Measurements from ENCODE around the gene UEVLD. TPM values are rescaled to one million over a fixed set of nuclear protein-coding genes. Genes with fewer than 3 reads are reported as not detected.
A peak's percentile ranks its signal among the peaks of the same experiment; 100 is the strongest.

UEVLD gene
- total and polyA plus RNA-seq, 2 donors, result 8.5 to 10.1 TPM

GRCh38 chr11:18526521-18527296 lies 61.8 kb downstream of the UEVLD start, which contains the start of gene TSG101:
TSG101 (minus strand) TSS chr11:18526942; CDS start chr11:18526816, 126 bp downstream.
- peak; percentile 79 to 96 (median 91) for DNase-seq (ENCODE audit: low read depth in 6 of 9, low spot score in 9 of 9)
- no peaks in the 10 kb centered on the region for H3K27me3 ChIP-seq (ENCODE audit: control insufficient read depth in 2 of 2, insufficient read depth in 1 of 2, low read length in 1 of 2)
- H3K4me3 ChIP-seq (ENCODE audit: low read length in 2 of 2), result peak within 1 kb of the TSS; percentile 59 to 67
- H3K36me3 ChIP-seq (ENCODE audit: control insufficient read depth in 2 of 2, insufficient read depth in 2 of 2, low read length in 1 of 2), result peaks cover 3 to 6% of the 10 kb centered on the region in 2 donors
- peaks cover 6 to 7% of the 10 kb centered on the region in 2 donors for H3K4me1 ChIP-seq (ENCODE audit: control insufficient read depth in 2 of 2, insufficient read depth in 2 of 2, low read length in 2 of 2)
- under 1% methylated on average over 57 of the region's 57 CpGs for WGBS
- peak within 1 kb of the TSS; percentile 95 to 98 for H3K27ac ChIP-seq (ENCODE audit: low read depth in 1 of 2, low read length in 1 of 2)
- H3K9me3 ChIP-seq (ENCODE audit: control insufficient read depth in 2 of 2, insufficient read depth in 1 of 2, low read length in 1 of 2), result peaks cover 0 to 2% of the 10 kb centered on the region in 2 donors

GRCh38 chr11:18526130-18526520 lies 62.4 kb downstream of the UEVLD start:
- H3K36me3 ChIP-seq (ENCODE audit: control insufficient read depth in 2 of 2, insufficient read depth in 2 of 2, low read length in 1 of 2), result peaks cover 3 to 6% of the 10 kb centered on the region in 2 donors
- WGBS, result under 1% methylated on average over 8 of the region's 8 CpGs
- peaks cover 6 to 7% of the 10 kb centered on the region in 2 donors for H3K4me1 ChIP-seq (ENCODE audit: control insufficient read depth in 2 of 2, insufficient read depth in 2 of 2, low read length in 2 of 2)
- H3K27ac ChIP-seq (ENCODE audit: low read depth in 1 of 2, low read length in 1 of 2), result peak overlapping the region; percentile 95 to 98
- H3K27me3 ChIP-seq (ENCODE audit: control insufficient read depth in 2 of 2, insufficient read depth in 1 of 2, low read length in 1 of 2), result no peaks in the 10 kb centered on the region
- peak in 2 of 9 donors; percentile 6 to 33 for DNase-seq (ENCODE audit: low read depth in 6 of 9, low spot score in 9 of 9)
- H3K9me3 ChIP-seq (ENCODE audit: control insufficient read depth in 2 of 2, insufficient read depth in 1 of 2, low read length in 1 of 2), result peaks cover 0 to 2% of the 10 kb centered on the region in 2 donors
- H3K4me3 ChIP-seq (ENCODE audit: low read length in 2 of 2), result peak overlapping the region; percentile 59 to 67

GRCh38 chr11:18524248-18524647 lies 64.3 kb downstream of the UEVLD start:
- no peaks in the 10 kb centered on the region for H3K27me3 ChIP-seq (ENCODE audit: control insufficient read depth in 2 of 2, insufficient read depth in 1 of 2, low read length in 1 of 2)
- peaks cover 6 to 7% of the 10 kb centered on the region in 2 donors for H3K4me1 ChIP-seq (ENCODE audit: control insufficient read depth in 2 of 2, insufficient read depth in 2 of 2, low read length in 2 of 2)
- 99% methylated on average over 1 of the region's 1 CpG for WGBS
- H3K27ac ChIP-seq (ENCODE audit: low read depth in 1 of 2, low read length in 1 of 2), result no peak overlapping the region
- H3K36me3 ChIP-seq (ENCODE audit: control insufficient read depth in 2 of 2, insufficient read depth in 2 of 2, low read length in 1 of 2), result peaks cover 3 to 6% of the 10 kb centered on the region in 2 donors
- DNase-seq (ENCODE audit: low read depth in 6 of 9, low spot score in 9 of 9), result no peak
- H3K4me3 ChIP-seq (ENCODE audit: low read length in 2 of 2), result no peak overlapping the region
- peaks cover 0 to 2% of the 10 kb centered on the region in 2 donors for H3K9me3 ChIP-seq (ENCODE audit: control insufficient read depth in 2 of 2, insufficient read depth in 1 of 2, low read length in 1 of 2)

- Histone ChIP-seq H3K4me3 (ENCODE audit: low read length in 2 of 2) (no peak overlapping the region), H3K27me3 (ENCODE audit: control insufficient read depth in 2 of 2, insufficient read depth in 1 of 2, low read length in 1 of 2) (no peaks in the 10 kb centered on the region), H3K4me1 (ENCODE audit: control insufficient read depth in 2 of 2, insufficient read depth in 2 of 2, low read length in 2 of 2) (peaks cover 6 to 7% of the 10 kb centered on the region in 2 donors), H3K9me3 (ENCODE audit: control insufficient read depth in 2 of 2, insufficient read depth in 1 of 2, low read length in 1 of 2) (peaks cover 0 to 2% of the 10 kb centered on the region in 2 donors), H3K27ac (ENCODE audit: low read depth in 1 of 2, low read length in 1 of 2) (no peak overlapping the region), H3K36me3 (ENCODE audit: control insufficient read depth in 2 of 2, insufficient read depth in 2 of 2, low read length in 1 of 2) (peaks cover 6 to 8% of the 10 kb centered on the region in 2 donors)
- 97% methylated on average over 3 of the region's 3 CpGs for WGBS
- no peak for DNase-seq (ENCODE audit: low read depth in 6 of 9, low spot score in 9 of 9)
Measured at GRCh38 chr11:18523084-18523483, 65.5 kb downstream of the UEVLD start.

GRCh38 chr11:18522388-18522787 lies 66.1 kb downstream of the UEVLD start:
- H3K36me3 ChIP-seq (ENCODE audit: control insufficient read depth in 2 of 2, insufficient read depth in 2 of 2, low read length in 1 of 2), result peaks cover 6 to 10% of the 10 kb centered on the region in 2 donors

GRCh38 chr11:18521122-18521521 lies 67.4 kb downstream of the UEVLD start:
- H3K9me3 ChIP-seq (ENCODE audit: control insufficient read depth in 2 of 2, insufficient read depth in 1 of 2, low read length in 1 of 2), result no peaks in the 10 kb centered on the region
- no peak for DNase-seq (ENCODE audit: low read depth in 6 of 9, low spot score in 9 of 9)
- no peaks in the 10 kb centered on the region for H3K4me1 ChIP-seq (ENCODE audit: control insufficient read depth in 2 of 2, insufficient read depth in 2 of 2, low read length in 2 of 2)
- H3K36me3 ChIP-seq (ENCODE audit: control insufficient read depth in 2 of 2, insufficient read depth in 2 of 2, low read length in 1 of 2), result peaks cover 6 to 11% of the 10 kb centered on the region in 2 donors
- no peak overlapping the region for H3K27ac ChIP-seq (ENCODE audit: low read depth in 1 of 2, low read length in 1 of 2)
- H3K27me3 ChIP-seq (ENCODE audit: control insufficient read depth in 2 of 2, insufficient read depth in 1 of 2, low read length in 1 of 2), result no peaks in the 10 kb centered on the region
- H3K4me3 ChIP-seq (ENCODE audit: low read length in 2 of 2), result no peak overlapping the region
- 100% methylated on average over 3 of the region's 3 CpGs for WGBS

More at GRCh38 chr11:18522388-18522787, 66.1 kb downstream of the UEVLD start:
- H3K9me3 ChIP-seq (ENCODE audit: control insufficient read depth in 2 of 2, insufficient read depth in 1 of 2, low read length in 1 of 2), result peaks cover 0 to 2% of the 10 kb centered on the region in 2 donors
- no peak overlapping the region for H3K27ac ChIP-seq (ENCODE audit: low read depth in 1 of 2, low read length in 1 of 2)
- H3K4me3 ChIP-seq (ENCODE audit: low read length in 2 of 2), result no peak overlapping the region
- no peaks in the 10 kb centered on the region for H3K27me3 ChIP-seq (ENCODE audit: control insufficient read depth in 2 of 2, insufficient read depth in 1 of 2, low read length in 1 of 2)
- H3K4me1 ChIP-seq (ENCODE audit: control insufficient read depth in 2 of 2, insufficient read depth in 2 of 2, low read length in 2 of 2), result peaks cover under 1 to 1% of the 10 kb centered on the region in 2 donors
- DNase-seq (ENCODE audit: low read depth in 6 of 9, low spot score in 9 of 9), result no peak
- 93% methylated on average over 4 of the region's 4 CpGs for WGBS

GRCh38 chr11:18502352-18502751 lies 86.2 kb downstream of the UEVLD start:
- H3K27ac ChIP-seq (ENCODE audit: low read depth in 1 of 2, low read length in 1 of 2), result no peak overlapping the region
- no peaks in the 10 kb centered on the region for H3K4me1 ChIP-seq (ENCODE audit: control insufficient read depth in 2 of 2, insufficient read depth in 2 of 2, low read length in 2 of 2)
- no peaks in the 10 kb centered on the region for H3K9me3 ChIP-seq (ENCODE audit: control insufficient read depth in 2 of 2, insufficient read depth in 1 of 2, low read length in 1 of 2)
- H3K4me3 ChIP-seq (ENCODE audit: low read length in 2 of 2), result no peak overlapping the region
- peaks cover 20 to 61% of the 10 kb centered on the region in 2 donors for H3K36me3 ChIP-seq (ENCODE audit: control insufficient read depth in 2 of 2, insufficient read depth in 2 of 2, low read length in 1 of 2)
- DNase-seq (ENCODE audit: low read depth in 6 of 9, low spot score in 9 of 9), result no peak
- H3K27me3 ChIP-seq (ENCODE audit: control insufficient read depth in 2 of 2, insufficient read depth in 1 of 2, low read length in 1 of 2), result no peaks in the 10 kb centered on the region

GRCh38 chr11:18501629-18502028 lies 86.9 kb downstream of the UEVLD start:
- H3K4me3 ChIP-seq (ENCODE audit: low read length in 2 of 2), result no peak overlapping the region
- peaks cover 22 to 55% of the 10 kb centered on the region in 2 donors for H3K36me3 ChIP-seq (ENCODE audit: control insufficient read depth in 2 of 2, insufficient read depth in 2 of 2, low read length in 1 of 2)
- H3K27ac ChIP-seq (ENCODE audit: low read depth in 1 of 2, low read length in 1 of 2), result no peak overlapping the region
- WGBS, result 100% methylated on average over 1 of the region's 1 CpG
- no peaks in the 10 kb centered on the region for H3K4me1 ChIP-seq (ENCODE audit: control insufficient read depth in 2 of 2, insufficient read depth in 2 of 2, low read length in 2 of 2)
- no peaks in the 10 kb centered on the region for H3K9me3 ChIP-seq (ENCODE audit: control insufficient read depth in 2 of 2, insufficient read depth in 1 of 2, low read length in 1 of 2)
- H3K27me3 ChIP-seq (ENCODE audit: control insufficient read depth in 2 of 2, insufficient read depth in 1 of 2, low read length in 1 of 2), result no peaks in the 10 kb centered on the region
- DNase-seq (ENCODE audit: low read depth in 6 of 9, low spot score in 9 of 9), result no peak

- Histone ChIP-seq H3K4me3 (ENCODE audit: low read length in 2 of 2) (no peak overlapping the region), H3K27ac (ENCODE audit: low read depth in 1 of 2, low read length in 1 of 2) (no peak overlapping the region), H3K36me3 (ENCODE audit: control insufficient read depth in 2 of 2, insufficient read depth in 2 of 2, low read length in 1 of 2) (peaks cover 23 to 54% of the 10 kb centered on the region in 2 donors), H3K27me3 (ENCODE audit: control insufficient read depth in 2 of 2, insufficient read depth in 1 of 2, low read length in 1 of 2) (no peaks in the 10 kb centered on the region), H3K9me3 (ENCODE audit: control insufficient read depth in 2 of 2, insufficient read depth in 1 of 2, low read length in 1 of 2) (no peaks in the 10 kb centered on the region), H3K4me1 (ENCODE audit: control insufficient read depth in 2 of 2, insufficient read depth in 2 of 2, low read length in 2 of 2) (no peaks in the 10 kb centered on the region)
- 95% methylated on average over 1 of the region's 1 CpG for WGBS
- no peak for DNase-seq (ENCODE audit: low read depth in 6 of 9, low spot score in 9 of 9)
Measured at GRCh38 chr11:18498039-18498438, 90.5 kb downstream of the UEVLD start.
